Measurements from ENCODE around the gene DHX34.

The DHX34 gene

DNA sequence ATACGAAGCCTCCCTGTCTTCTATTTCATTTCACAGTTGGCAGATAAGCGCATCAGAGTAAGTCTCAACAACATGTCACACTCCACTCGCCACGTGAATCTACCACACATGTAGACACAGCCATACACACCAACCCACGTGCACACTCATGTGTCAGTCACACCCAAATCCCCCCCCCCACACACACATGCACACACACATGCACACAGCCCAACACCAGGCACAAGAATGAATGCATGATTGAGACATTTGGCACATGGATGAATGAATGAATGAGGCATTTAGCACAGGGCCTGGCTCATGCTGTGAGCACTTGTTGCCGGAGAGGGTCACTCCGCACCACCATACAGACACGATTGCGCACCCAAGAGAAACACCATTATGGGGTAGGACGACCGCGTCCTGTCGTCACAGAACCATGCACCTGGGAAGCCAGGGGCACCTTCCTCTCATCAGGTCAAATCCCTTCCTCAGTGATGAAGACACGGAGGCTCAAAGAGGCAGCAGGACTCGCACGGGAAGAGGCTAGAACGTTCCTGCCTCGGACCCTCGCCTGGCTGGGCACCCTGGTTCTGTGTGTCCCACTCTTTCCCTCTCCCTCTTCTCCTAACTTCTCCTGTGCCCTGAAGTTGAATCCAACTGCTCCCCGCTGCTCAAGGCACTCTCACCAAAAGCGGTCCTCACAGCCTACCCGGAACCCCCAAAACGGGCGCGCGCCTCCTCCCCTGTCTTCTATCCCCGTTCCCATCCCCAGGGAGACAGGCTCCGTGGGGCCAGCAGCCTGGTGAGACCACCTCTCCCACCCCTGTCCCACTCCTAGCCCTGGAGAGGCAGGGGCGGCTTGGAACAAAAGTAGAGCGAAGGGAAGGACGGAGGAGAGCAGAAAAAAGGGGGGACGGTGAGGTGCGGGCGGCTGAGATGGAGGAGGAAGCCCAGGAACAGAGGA is 68.9 kb downstream of the DHX34 start:
- no peak for DNase-seq (ENCODE audit: low read depth in 2 of 2)

DNA sequence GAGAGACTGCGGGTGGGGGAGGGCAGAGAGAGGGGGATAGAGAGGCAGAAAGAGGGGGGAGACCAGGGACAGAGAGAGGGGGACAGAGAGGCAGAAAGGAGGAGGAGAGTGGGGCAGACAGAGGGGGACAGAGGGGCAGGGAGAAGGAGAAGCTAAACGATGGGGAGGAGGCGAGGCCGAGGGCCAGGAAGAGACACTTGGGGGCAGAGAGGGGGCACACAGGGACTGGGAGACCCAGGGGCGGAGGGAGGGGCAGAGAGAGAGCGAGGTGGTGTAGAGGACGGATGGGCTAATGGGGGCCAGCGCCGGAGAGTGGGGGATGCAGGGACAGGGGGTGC is 69.5 kb downstream of the DHX34 start:
- DNase-seq (ENCODE audit: low read depth in 2 of 2), result no peak

DNA sequence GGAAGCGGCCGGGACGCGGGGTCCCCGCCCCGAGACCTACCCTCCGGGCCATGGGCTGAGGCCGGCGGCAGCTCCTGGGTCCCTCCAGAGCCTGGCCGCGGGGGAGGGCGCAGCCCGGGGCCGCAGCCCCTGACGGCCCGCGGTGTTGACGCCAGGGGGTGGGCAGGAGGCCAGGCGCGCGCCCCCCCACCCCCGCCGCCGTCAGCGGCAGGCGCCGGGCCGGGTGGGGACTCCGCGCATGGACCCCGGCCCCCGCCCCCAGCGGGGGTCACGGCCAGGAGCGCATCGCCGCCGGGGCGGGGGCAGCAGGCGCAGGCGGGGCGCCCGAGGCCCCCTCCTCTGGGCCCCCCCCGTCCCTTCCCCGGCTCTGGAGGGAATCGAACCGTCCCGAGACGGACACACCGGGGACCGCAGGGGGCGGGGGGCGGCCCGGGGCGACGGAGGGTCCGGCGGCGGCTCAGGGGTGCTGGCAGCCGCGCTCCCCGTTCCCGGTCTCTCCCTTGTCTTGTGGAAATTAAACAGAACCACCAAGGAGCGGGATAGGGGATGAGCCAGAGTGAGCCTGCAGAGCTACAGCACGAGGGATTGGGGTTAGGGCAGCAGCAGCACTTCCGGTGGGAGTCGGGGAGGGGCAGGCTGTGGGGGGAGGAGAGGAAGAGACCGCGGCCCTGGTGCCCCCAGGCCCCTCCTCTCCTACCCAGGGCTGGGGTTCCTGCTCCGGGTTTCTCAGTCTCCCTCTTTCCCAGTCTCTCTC is 70.1 kb downstream of the DHX34 start, which contains the start of gene MEIS3:
TSS of gene MEIS3 (minus strand) at position 498 of the 754 bp plus-strand sequence. CDS start at position 52, 446 bp downstream.
- DNase-seq (ENCODE audit: low read depth in 2 of 2), result no peak

DNA sequence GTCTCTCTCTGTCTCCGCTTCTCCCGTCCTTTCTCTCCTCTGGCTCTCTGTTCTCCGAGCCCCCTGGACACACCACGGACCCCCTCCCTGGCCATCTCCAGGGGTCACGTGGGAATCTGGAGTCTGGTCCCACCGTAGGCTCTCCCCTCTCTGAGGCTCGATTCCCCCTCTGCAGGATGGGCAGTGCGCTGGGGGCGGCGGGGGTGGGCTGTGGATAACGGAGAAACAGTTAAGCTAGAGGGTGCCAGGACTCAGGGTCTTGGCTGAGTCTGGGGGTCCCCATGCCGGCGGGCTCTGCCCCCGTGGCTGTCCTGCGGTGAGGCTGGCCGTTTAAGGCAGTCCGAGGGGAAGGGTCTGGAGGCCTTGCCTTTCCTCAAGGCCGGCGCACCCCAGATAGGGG is 70.7 kb downstream of the DHX34 start:
- no peak for DNase-seq (ENCODE audit: low read depth in 2 of 2)

DNA sequence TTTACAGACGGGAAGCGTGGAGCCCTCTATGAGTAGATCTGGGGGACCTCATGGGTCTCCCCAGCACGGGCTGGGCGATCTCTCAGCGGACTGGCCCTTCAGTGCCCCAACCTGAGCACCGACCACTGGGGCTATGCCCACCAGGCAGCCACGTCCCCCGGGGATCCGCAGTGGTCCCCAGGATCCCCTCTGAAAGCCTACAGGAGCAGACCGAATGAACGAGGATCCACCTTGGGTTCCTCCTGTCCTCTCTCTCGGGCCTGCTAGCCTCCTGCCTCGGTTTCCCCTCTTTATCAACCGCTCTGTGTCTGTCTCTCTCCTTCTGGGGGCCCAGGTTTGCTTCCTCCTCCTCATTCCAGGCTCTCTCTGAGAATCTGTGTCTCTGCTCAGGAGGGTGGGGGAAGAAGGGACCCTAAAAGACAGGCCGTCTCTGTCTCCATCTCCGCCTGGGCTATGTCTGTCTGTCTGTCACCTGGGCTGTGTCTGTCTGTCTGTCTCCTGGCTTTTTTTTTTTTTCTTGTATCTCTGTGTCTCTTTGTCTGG is 72.2 kb downstream of the DHX34 start:
- no peak for DNase-seq (ENCODE audit: low read depth in 2 of 2)

DNA sequence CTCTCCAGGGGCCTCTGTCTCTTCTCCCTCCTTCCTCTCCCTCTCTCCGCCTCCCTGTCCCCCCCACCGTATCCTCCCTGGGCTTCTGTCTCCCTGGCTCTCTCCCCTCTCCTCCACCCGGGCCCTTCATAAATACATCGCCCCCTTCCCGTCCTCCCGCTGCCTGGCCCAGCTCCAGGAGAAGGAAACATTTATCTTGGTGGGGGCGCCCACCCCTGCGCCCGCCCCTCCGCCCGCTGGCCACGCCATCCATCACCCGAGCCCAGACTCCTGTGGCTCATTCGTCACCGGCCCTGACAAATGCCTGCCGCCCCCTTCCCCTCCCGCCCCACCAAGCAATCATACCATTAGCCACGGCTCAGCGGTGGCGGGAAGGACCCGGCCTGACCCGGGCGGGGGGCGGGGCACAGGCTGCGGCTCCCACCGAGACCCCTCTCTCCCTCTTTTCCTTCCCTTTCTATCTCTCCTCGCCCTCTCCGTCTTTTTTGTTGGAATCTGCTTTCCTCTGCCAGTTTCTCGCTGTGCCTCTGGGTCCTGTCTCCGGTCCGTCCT is 72.8 kb downstream of the DHX34 start:
- no peak for DNase-seq (ENCODE audit: low read depth in 2 of 2)

DNA sequence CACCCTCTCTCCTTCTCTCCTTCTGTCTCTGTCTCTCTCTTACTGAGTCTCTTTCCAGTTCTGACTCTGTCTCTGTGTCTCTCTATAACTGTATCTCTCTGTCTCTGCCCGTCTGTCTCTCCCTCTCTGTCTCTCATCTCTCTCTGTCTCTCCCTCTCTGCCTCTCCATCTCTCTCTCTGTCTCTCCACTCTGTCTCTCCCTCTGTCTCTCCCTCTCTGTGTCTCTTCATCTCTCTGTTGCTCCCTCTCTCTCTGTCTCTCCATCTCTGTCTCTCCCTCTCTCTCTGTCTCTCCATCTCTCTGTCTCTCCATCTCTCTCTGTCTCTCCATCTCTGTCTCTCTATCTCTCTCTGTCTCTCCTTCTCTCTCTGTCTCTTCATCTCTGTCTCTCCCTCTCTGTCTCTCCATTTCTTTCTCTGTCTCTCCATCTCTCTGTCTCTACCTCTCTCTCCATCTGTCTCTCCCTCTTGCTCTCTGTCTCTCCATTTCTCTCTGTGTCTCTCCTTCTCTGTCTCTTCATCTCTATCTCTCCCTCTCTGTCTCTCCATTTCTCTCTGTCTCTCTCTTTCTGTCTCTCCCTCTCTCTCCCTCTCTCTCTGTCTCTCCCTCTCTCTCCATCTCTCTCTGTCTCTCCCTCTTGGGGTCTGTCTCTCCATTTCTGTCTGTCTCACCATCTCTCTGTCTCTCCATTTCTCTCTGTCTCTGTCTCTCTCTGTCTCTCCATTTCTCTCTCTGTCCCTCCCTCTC is 73.5 kb downstream of the DHX34 start:
- DNase-seq (ENCODE audit: low read depth in 2 of 2), result no peak

DNA sequence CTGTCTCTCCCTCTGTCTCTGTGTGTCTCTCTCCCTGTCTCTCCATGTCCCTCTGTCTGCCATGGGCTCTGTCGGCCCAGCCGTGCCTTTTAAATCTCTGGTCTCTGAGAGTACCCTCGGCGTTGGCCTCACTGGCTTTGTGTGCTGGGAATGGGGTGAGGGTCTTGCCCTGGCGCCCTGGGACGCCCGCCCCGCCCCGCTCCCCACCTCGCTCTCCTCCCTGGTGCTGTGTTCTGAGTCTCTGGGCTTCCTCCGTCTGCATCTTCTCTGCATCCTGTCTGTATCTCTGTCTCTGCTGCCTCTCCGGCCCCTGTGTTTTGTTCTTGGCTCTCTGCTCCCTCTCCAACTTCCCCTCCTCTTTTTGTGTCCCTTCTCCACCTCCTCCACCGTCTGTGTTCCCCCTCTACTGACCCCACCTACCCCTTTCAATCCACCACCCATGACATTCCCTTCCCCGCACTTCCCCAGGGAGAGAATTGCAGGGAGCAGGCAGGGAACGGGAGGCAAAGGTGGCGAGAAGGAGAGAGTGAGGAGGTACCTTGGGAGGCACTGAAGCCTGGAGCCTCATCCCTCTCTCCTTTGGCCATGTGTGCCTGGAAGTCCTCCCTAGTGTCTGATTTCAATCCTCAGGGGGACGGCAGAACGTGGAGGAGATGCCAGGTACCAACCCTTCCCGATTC is 74.2 kb downstream of the DHX34 start:
- no peak for DNase-seq (ENCODE audit: low read depth in 2 of 2)

DNA sequence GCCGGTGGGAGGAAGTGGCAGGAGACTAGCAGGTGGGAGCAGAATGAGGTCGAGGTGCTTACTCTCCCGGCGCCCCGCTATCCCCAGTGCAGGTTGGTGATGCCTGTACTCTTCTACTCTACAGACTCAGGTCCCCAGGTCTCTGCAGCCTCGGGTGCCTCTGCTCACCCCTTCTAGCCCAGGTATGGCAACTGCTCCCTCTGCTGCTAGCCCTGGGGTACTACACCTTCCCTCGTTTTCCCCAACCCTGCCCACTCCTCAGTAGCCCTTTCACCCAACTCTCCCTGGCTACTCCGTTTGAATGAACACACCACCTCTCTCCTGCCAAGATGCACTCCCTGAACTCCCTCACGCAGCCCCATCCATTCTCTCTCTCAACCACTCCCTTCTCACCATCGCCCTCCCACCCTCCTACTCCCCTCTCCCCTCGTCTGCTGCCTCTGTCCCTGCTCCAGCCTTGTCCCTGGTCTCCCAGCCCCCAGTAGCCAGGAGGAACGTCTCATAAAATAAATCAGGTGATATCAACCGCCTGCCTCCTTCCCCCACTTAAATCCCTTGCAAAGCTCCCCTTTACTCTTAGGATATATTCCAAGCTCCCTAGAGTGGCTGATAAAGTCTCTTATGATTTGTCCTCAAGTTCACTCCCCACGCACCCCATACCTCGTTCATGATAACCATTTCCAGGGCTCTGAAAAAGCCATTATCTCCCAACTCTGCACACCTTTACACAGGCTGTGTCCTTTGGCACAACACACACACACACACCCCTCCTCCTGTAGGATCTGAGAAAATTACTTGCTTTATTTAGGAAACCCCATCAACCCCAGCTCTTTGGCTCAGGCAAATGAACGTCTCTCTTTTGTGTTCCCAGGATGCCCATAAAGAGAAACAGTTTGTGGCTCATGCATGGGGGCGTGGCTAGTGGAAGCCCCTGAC is 78.4 kb downstream of the DHX34 start:
- no peak for DNase-seq (ENCODE audit: low read depth in 2 of 2)

DNA sequence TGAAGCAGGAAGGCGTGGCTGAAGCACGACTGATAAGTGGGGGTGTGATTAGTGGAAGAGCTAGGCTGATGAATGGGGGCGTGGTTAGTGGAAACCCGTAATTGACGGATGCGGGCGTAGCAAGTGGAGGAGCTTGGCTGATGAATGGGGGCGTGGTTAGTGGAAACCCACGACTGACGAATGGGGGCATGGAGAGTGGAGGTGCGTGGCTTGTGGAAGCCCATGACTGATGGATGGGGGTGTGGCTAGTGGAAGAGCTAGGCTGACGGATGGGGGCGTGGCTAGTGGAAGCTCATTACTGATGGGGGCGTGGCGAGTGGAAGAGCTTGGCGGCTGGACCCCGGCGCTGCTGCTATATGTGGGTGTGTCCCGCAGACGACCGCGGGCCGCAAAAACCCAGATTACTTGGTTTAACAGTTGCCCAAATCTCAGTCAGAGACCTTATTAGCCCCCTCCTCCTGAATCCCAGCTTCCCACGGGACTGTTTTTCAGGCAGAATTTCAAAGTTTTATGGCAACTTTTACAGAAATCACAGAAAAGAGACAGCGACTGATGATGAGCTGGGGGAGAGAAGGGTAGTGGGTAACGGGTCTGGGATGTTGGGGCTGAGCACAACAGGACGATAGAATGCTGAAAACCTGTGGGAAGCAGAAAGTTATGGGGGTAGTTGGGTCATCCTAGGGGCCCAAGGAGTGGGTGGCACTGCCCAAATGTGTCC is 79.2 kb downstream of the DHX34 start:
- DNase-seq (ENCODE audit: low read depth in 2 of 2), result peak; percentile 99

DNA sequence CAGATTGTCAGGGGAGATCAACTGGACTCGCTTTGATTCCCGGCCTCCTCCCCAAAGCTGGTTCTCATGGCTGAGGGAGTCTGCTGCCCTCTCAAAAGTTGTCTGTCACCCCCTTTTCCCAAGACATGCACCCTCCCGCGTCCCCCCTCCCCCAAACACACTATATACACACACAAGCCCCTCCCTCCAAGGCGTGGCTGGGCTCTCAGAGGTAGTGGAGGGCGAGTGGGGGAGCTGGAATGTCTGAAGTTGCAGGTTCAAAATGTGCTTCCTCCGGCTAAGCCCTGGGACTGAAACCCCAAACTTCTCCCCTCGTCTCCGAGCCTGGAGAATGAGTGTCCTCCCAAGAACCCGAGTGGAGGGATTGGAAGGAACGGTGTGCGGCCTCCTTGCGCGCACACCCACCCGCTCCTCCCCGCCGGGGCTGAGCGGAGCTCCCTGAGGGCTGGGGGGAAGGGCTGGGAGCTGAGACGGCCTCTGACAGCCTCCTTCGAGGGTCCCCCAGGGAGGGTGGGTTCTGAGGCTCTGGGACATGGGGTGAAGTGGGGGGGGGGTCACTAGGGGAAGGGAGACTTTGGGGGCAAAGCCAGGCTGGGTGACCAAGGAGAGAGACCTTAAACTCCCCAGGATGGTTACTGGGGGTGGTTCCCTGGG is 80.2 kb downstream of the DHX34 start:
- no peak for DNase-seq (ENCODE audit: low read depth in 2 of 2)

DNA sequence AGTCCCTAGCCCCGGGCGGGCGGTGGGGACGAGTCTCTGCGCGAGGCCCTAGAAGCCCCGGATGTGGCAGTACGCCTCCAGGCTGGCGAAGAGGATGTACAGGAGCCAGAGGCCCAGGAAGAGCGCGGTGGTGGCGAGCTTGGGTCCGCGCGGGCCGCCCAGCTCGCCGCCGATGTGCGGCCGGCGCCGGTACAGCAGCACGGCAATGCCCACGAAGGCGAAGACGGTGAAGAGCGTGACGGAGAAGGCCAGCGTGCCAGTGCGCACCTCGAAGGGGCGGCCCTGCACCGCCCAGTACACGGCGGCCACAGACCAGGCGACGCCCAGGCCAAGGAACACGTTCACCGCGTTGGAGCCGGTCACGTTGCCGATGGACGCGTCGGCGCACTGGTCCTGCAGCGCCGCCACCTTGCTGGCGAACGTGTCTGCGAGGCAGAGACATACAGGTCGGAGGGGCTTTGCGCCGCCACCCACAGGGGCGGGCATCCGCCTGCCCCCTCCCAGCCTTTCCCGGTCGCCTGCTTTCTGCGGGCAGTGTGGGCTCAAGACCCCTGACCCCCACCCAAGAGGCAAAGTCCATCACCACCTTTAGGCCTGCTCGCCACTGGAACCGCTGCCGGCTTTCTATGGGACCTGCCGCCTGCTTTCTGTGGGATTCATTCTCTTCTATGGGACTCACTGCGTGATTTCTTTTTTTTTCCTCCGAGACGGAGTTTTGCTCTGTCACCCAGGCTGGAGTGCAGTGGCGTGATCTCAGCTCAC is 81.1 kb downstream of the DHX34 start:
- no peak for DNase-seq (ENCODE audit: low read depth in 2 of 2)

DNA sequence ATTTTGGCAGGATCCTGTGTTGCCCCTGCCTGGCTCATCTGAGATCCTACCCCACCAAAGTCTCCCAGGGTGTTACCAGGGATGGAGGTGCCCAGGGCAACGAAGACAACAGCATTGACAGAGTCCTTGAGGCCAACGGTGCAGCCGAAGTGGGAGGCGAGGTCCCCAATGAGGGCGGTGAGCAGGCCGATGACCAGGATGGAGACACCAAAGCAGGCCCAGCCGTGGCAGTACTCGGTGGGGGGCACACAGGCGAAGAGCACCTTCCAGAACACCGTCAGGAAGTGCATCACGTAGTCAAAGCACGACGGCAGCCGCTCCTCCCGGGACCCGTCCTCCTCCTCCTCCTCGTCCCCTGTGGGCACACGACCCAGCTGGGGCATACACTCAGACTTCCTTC is 83.0 kb downstream of the DHX34 start:
- DNase-seq (ENCODE audit: low read depth in 2 of 2), result no peak
